Thyroid gland (tissue), 4 donors: ENCODE results near the gene MC3R.

Source experiments
- POLR2A ChIP-seq, 2 donors: fragments of 450-650 bp; IDR thresholded peaks; one replicate each; pipeline ENCODE4 v1.6.1; 2017; ENCODE audit warnings: antibody characterized with exemption in 2 of 2, mild to moderate bottlenecking in 2 of 2, moderate library complexity in 1 of 2
- TF ChIP-seq, protein P1 (sequence below), 6 experiments: fragments of 200-600 bp in 3 of 6; fragments of 450-650 bp in 3 of 6; sonication (generic) in 3 of 6; IDR thresholded peaks; one replicate each; pipeline ENCODE4 v1.5.1; 2016 to 2019; ENCODE audit warnings: antibody characterized with exemption in 6 of 6, mild to moderate bottlenecking in 2 of 6, inconsistent platforms in 1 of 6, moderate library complexity in 1 of 6

DNA sequence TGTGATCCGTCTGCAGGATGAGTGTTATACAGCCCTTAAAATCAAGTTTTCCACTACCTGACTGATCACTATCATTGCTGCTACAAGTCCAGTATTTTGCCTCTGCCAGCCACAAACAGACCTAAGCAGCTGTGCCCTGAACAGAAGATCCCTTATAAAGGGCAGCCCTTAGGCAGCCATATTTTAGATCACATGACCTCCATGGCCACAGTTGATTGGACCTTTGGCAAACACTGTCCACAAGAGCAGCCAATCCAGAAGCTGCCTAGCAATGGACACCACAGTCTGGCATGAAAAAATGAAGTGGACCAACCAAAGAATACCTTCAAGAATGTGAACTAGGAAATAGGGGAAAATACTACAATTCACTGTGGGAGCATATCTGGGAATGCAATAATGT, 50.8 kb downstream of the MC3R start:
- TF ChIP-seq, protein P1, sequence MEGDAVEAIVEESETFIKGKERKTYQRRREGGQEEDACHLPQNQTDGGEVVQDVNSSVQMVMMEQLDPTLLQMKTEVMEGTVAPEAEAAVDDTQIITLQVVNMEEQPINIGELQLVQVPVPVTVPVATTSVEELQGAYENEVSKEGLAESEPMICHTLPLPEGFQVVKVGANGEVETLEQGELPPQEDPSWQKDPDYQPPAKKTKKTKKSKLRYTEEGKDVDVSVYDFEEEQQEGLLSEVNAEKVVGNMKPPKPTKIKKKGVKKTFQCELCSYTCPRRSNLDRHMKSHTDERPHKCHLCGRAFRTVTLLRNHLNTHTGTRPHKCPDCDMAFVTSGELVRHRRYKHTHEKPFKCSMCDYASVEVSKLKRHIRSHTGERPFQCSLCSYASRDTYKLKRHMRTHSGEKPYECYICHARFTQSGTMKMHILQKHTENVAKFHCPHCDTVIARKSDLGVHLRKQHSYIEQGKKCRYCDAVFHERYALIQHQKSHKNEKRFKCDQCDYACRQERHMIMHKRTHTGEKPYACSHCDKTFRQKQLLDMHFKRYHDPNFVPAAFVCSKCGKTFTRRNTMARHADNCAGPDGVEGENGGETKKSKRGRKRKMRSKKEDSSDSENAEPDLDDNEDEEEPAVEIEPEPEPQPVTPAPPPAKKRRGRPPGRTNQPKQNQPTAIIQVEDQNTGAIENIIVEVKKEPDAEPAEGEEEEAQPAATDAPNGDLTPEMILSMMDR (IDR thresholded peaks at IDR 0.05), result no peak
- no peak for TF ChIP-seq POLR2A (IDR thresholded peaks at IDR 0.05)
